ENCODE measurements around the gene ARHGEF19.
A peak's percentile ranks its signal among the peaks of the same experiment; 100 is the strongest.
"Not testable (repeated sequence)": the region's sequence is repeated elsewhere in the genome, so short reads cannot be mapped to it uniquely, and the experiment has no call there.

Gene ARHGEF19

GRCh38 chr1:16204634-16205333 is 7.7 kb downstream of the ARHGEF19 start:
- DNase-seq (ENCODE audit: low read depth): no peak

GRCh38 chr1:16204216-16204615 is 8.2 kb downstream of the ARHGEF19 start:
- no peak for DNase-seq (ENCODE audit: low read depth)

GRCh38 chr1:16203550-16203949 is 8.9 kb downstream of the ARHGEF19 start:
- no peak for DNase-seq (ENCODE audit: low read depth)

GRCh38 chr1:16202281-16203210 is 9.9 kb downstream of the ARHGEF19 start:
- no peak for DNase-seq (ENCODE audit: low read depth)

GRCh38 chr1:16199700-16200099 is 12.8 kb downstream of the ARHGEF19 start:
- DNase-seq (ENCODE audit: low read depth): no peak

- no peak for DNase-seq (ENCODE audit: low read depth)
Observed at GRCh38 chr1:16199157-16199501, 13.3 kb downstream of the ARHGEF19 start.

GRCh38 chr1:16198444-16199156 is 13.9 kb downstream of the ARHGEF19 start:
- no peak for DNase-seq (ENCODE audit: low read depth)

- no peak for DNase-seq (ENCODE audit: low read depth)
Observed at GRCh38 chr1:16196874-16197273, 15.6 kb downstream of the ARHGEF19 start.

- DNase-seq (ENCODE audit: low read depth): not testable (repeated sequence)
Observed at GRCh38 chr1:16196139-16196538, 16.3 kb downstream of the ARHGEF19 start.

- DNase-seq (ENCODE audit: low read depth): no peak
Observed at GRCh38 chr1:16195518-16195905, 16.9 kb downstream of the ARHGEF19 start.

GRCh38 chr1:16191916-16192546 is 20.4 kb downstream of the ARHGEF19 start:
- no peak for DNase-seq (ENCODE audit: low read depth)

GRCh38 chr1:16191309-16191708 is 21.1 kb downstream of the ARHGEF19 start:
- DNase-seq (ENCODE audit: low read depth): no peak

- no peak for DNase-seq (ENCODE audit: low read depth)
Observed at GRCh38 chr1:16189921-16190621, 22.4 kb downstream of the ARHGEF19 start.

GRCh38 chr1:16189003-16189402 is 23.4 kb downstream of the ARHGEF19 start:
- DNase-seq (ENCODE audit: low read depth): no peak

- peak; percentile 62 for DNase-seq (ENCODE audit: low read depth)
Observed at GRCh38 chr1:16187748-16188401, 24.6 kb downstream of the ARHGEF19 start.

GRCh38 chr1:16186655-16187235 is 25.7 kb downstream of the ARHGEF19 start:
- DNase-seq (ENCODE audit: low read depth): no peak

GRCh38 chr1:16184557-16185303 is 27.7 kb downstream of the ARHGEF19 start:
- no peak for DNase-seq (ENCODE audit: low read depth)

GRCh38 chr1:16183765-16184556 is 28.5 kb downstream of the ARHGEF19 start:
- no peak for DNase-seq (ENCODE audit: low read depth)

- no peak for DNase-seq (ENCODE audit: low read depth)
Observed at GRCh38 chr1:16183179-16183578, 29.3 kb downstream of the ARHGEF19 start.
